Left cardiac atrium (tissue), 4 donors: ENCODE results near the gene CAV3. TPM values are rescaled to one million over a fixed set of nuclear protein-coding genes. Genes with fewer than 3 reads are reported as not detected.

Experiments
- ATAC-seq, 2 donors: fragments of 200-7000 bp; cut with Tn5 transposase; one replicate each; pipeline ENCODE4 v1.9.1; 2020; ENCODE audit warnings: mild to moderate bottlenecking in 2 of 2, moderate library complexity in 2 of 2
- DNase-seq: peaks from one replicate; pipeline ENCODE4 v3.0.0-alpha.2; 2020
- intact Hi-C, 2 donors: fragments of 100-400 bp; cut with DNase I; formaldehyde crosslinking; loops; one replicate each; pipeline versions ENCODE4 v1.14.1 to v1.15.1; 2022 to 2023
- total RNA-seq, 2 donors: library from RNA; stranded (reverse); fragmentation: NEBNext Ultra II Directional; extraction: Animal tissue kit (Norgen Biotek cat#: 25700); gene quantifications; one replicate each; pipeline ENCODE4 v1.2.1, GENCODE V29; 2021
- donor health status: DM: no; HTN: yes; CAD: no.
- donor health status: DM: no; HTN: yes; CAD: no; lungs with severe emphysema.
- donor health status: DM: yes; HTN: yes; CAD: no.
- donor health status: Dilated cardiomyopathy.

The CAV3 gene
- total RNA-seq, 2 donors from 2014 or later: 17.6 to 20.4 TPM

DNA sequence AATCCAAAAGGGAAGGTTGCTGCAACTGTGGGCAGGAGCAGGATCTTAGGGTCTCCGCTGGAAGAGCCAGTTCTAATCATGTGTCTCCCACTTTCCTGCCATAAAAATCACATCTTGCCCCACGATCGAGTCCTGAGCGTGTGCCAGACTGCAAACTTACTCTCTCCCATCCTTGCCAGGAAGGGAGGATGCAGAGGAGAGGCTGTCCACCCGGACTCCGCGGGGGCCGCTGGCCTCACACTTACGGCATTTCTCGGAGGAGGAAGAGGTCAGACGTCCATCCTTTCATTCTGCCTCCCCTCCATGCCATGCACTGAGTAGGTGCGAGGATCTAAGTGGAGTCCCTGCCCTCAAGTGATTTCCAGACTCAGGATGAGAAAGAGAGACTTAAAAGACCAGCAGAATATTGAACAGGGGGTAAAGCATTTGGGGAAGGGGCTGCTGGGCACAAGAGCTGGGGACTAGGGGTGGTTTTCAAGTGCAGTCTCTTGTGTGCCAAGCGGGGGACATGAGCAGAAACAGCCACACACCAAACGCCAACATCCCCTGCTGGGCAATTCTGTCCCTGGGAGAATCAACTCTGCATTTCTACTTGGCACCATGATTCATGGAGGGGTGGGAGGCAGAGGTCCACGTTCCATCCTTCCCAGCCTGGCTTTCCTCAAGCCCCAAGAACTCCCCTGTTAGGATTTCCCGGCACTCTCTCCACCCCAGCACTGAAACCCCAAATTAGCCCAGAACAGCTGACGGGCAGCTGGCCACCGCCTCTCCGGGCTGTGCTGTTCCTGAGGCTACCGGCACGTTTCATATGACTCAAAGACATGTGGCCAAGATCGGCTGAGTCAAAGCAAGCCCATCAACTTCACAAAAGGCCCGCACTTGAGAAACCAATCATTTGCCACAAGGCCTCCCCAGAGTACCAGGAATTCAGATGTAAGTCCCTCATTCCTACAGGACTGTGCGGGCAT is 24.2 kb downstream of the CAV3 start:
- DNase-seq (no peak), ATAC-seq (no peak)
- intact Hi-C loops: no loop called here

DNA sequence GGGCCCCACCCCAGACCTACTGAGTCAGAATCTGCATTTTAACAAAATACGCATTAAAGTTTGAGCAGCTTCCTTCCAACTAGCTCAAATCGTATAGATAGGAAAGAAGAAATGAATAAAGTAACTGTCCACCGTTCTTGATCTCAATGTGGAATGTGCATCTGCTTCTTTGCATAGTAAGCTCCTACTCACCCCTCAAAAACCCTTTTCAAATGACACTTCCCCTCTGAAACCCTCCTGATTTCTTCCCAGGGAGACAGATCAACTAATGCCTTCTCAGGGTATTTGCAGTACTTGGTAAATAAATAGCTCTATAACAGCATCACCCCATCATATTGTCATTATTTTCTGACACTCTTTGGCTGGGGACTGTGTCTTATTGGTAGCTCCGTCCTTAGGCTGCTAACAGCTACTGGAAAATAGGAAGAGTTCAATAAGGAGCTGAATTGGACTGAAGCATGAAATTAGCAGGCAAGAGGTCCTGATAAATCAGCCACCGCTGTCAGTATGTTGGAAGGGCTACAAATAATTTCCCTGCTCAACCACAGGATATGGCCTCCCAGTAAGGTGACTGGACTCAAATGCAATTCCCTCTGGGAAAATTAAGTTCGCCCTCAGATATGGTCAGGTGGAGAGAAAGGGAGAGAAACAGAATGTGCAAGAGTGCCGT is 25.6 kb downstream of the CAV3 start:
- intact Hi-C loops: no loop called here
- no peak for DNase-seq
- ATAC-seq: no peak

DNA sequence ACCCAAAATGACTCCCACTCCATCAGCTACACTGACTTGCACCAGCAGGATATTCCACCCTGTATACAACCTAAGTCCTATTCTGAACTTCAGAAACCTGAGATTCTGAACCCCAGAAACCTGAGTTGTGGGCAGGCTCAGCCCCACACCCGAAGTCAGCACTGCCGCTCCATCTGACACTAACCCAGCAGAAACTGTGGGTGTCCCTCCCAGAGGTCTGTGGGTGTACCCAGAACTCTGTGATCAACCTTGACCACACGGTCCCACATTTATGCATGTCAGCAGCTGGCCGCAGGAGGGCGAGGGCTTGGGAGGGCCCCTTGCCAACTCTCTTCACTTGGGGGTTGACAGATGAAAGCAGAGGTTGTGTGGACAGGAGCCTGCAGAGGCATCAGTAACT is 26.5 kb downstream of the CAV3 start:
- intact Hi-C loops: no loop called here
- DNase-seq (no peak), ATAC-seq (no peak)

DNA sequence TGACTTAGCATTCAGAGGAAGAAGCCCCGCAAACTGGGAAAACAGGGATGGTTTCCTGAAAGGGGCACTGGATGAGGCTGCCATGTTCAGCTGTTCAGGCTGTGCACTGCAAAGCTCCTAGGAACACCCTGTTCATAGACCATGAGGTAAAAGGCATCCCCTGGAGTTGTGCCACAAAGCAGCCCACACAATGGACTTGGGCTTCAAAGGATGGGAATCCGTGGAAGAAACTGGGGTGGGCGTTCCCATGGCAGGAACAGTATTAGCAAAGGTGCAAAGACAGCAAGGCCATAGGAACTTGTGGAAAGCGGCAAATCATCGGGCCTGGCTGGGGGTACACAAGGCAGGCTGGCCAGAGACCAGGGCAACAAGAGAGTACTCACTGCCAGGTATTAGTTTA is 26.9 kb downstream of the CAV3 start:
- DNase-seq (no peak), ATAC-seq (no peak)
- intact Hi-C loops: no loop called here

DNA sequence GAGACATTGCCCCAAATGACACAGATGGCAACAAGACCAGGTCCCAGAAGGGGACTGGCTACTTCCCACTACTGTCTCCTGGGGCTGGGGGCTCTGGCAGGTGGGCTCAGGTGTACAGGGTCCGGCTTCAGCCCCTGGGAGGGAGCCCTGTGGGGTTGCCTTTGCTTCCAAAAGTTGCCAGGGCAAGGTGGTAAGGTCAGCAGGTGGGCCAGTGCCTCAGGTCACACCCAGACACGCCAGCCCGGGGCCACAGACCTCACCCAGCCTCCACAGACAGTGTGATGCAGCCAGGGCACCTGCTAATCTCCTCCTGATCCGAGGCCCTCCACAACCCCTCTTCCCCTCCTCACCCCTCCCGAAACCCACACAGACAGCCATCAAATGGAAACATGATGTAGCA is 28.3 kb downstream of the CAV3 start:
- intact Hi-C loops: no loop called here
- no peak for ATAC-seq
- DNase-seq: no peak

DNA sequence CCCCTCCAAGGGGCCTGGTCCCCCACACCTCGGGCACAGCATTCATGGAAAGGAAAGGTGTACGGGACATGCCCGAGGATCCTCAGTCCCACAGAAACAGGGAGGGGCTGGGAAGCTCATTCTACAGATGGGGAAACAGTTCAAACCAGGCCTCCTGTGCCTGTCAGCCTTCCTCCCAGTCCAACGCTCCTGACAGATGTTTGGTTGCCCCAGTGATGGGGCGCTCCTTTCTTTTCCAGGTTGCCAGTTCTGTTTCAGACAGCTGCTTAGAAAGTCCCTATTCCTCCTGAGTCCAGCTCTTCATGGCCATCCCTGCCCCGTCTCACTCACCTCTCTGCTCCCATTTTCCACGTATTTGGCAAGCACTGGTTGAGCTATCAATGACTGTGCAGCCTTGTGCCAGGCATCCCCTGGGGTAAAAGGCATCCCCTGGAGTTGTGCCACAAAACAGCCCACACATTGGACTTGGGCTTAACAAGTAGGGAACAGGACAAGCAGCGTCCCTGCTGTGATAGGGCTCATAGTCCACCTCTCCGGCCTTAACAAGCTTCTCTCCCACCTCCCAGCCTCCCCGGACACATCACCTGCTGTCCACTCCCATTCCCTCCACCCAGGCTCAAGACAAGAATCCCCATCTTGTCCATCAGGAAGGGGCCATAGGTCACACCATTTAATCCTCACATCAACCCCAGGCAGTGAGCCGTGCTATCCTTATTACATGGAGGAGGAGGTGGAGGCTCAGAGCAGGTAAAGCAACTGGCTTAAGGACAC is 29.2 kb downstream of the CAV3 start:
- no peak for DNase-seq
- intact Hi-C loops: no loop called here
- peak in 1 of 2 donors; percentile 10 for ATAC-seq

DNA sequence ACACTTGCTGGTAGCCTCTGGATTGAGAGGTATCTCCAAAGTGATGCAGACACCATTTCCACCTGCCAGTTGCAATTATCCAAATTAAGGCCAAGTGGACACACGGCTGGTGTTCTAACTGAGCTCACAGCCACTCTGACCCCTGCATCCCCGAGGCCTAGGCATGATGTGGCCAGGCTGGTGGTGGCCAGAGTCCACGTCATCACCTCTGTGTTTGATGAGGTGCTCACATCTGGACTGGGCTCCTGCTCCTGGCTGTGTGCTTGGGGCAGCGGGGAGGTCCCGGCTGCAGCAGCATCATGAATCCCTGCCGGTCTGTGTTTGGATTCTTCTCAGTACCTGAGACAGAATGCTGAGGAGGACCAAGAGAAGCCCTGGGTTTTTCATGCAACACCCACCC is 30.9 kb downstream of the CAV3 start:
- no peak for DNase-seq
- intact Hi-C loops: no loop called here
- no peak for ATAC-seq

DNA sequence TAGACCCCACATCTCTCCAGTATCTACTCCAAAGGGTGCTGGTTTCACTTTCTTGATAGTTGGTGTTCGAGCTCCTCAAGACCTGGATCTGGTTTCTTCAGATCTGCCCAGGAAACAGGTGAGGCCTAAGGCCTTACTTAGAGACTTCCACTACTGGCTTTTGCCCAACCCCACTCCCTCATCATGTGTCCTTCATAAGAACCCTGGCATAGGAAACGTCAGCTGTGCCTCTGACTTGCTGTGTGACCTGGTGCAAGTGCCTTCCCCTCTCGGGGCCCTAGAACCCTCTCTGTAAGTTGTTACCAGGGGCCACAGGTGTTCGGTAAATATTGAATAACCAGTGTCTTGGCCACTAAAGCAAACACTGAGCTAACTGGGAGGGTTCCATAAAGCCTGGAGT is 31.9 kb downstream of the CAV3 start:
- DNase-seq (no peak), ATAC-seq (no peak)
- intact Hi-C loops: no loop called here

DNA sequence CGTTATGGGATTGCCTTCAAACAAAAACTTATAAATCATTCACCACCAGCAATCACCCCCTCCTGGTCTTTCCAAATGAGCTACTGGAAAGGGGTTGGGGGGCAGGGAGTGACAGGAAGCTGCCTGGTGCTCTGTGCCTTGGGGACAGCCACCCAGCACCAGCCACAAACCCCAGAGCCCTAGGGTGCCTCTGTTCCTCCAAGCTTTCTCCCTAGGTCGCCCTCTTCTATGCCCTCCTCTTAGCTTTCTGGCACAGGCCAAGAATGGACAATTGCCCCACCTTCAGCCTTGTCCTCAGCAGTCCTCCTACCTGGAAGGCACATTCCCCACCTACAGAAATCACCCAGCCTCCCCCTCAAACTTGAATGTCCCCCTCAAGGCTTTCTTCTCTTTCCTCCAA is 32.5 kb downstream of the CAV3 start:
- DNase-seq: no peak
- intact Hi-C loops: no loop called here
- no peak for ATAC-seq

DNA sequence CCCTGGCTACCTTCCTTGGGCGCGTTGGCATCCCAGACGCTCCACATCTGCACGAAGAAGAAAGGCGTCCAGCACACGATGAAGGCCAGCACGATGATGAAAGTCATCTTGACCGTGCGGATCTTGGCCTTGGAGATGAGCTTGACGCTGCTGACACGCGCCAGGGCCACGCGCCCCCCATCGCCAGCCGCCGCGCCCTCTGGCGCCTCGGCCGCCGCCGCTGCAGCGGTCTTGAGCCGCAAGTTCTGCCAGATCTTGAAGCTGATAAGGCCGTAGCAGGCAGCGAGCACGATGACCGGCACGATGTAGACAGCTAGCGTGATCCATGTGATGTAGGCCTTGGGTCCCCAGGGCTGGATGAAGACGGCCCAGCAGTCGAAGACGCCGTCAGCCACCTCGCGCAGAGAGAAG is 33.7 kb downstream of the CAV3 start:
- DNase-seq (no peak), ATAC-seq (no peak)
- intact Hi-C loops: no loop called here

DNA sequence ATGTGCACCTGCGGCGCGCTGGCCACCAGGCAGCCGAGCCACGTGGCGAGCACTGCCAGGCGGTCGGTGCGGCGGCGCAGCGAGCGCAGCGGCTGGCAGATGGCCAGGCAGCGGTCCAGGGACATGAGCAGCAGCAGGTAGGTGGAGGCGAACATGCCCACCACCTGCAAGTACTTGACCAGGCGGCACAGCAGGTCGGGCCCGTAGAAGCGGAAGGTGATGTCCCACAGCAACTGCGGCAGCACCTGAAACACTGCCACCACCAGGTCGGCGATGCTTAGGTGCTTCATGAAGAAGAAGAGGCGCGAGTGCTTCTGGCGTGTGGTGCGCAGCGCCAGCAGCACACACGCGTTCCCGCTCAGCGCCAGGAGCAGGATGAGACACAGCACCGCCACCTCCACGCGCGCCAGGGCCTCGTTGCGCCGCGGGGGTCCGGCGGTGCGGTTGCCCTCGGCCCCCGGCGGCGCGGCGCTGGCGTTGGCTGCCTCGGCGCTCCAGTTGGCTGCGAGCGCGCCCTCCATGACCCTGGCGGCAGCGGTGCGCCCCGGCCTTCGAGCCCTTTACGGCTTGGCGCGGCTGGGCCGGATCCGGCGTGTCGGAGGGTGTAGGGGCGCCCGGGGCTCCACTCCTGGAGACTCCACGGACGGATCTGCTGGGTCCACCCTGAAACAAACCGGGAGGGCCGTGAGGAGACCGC is 34.2 kb downstream of the CAV3 start:
- ATAC-seq (peak in 1 of 2 donors; percentile 43), DNase-seq (no peak)
- intact Hi-C loops: no loop called here

DNA sequence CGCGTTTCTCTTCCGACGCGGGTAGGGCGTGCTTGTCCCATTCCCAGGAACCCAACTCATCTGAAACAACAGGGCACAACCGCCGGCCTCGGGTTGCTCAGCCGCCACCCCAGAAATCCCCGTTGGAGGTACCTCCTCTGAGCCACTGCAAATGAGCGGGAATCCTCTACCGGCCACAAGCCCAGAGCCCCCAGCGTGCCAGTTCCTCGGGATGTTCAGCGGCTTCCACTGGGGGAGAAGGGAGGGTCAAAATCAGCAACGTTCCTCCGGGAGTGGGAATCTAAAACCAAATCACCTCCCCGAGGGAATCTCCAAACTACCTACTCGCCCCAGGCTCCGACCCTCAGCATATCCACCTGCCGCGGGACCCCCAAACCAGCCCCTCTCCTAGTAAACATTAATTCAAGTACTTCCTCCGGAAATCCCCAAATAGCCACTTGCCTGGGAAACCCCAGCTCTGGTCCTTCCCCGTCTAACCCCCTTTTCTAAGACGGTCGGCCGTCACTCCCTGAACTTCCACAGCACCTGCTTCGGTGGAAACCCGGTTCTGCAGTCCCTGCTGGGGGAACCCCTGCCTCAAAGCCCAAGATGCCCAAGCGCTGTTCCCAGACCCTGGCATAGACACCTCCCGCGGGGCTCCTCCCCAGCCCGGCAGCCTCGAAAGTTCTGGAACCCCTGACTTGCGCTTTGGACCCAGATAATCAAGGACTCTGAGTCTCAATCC is 34.9 kb downstream of the CAV3 start:
- ATAC-seq (no peak), DNase-seq (no peak)
- intact Hi-C loops: no loop called here

DNA sequence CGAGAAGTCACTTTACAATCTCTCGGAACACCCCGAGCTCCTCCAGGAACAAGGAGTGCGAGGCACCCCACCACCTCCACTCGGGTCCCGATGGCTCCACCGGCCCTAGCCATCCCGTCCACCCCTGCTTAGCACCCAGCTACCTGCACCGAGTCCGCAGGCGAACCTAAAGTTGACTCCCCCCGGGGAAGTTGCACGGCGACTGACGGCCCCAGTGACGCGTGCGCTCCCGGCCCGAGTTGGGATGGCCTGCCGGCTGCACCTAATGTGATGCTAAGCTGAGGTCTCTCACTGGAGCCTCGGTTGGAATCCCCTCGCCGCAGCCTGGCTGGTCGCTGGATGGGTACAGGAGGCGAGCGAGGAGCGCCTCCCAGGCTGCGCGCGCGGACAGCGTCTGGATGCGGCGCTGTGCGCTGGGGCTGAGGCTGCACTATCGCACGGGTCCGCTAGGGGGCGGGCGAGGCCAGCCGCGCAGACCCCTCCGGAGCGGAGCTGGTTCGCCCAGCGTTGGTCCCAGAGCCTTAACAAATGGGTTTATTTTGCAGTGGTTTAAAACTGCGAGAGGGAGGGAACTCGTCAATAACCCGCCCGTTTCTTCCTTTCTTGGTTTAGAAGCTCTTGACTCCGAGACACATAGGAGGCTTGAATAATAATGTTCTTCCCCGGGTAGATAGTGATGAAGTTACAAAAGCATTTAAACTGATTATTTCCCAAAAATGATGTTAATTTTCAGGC is 35.7 kb downstream of the CAV3 start, which contains the start of gene OXTR:
Gene OXTR (minus strand): TSS at position 526 of the 735 bp plus-strand sequence. CDS start 1,426 bp downstream, outside the sequence.
- ATAC-seq: peak; percentile 95 to 97
- DNase-seq: peak; percentile 59
- intact Hi-C loops: no loop called here

DNA sequence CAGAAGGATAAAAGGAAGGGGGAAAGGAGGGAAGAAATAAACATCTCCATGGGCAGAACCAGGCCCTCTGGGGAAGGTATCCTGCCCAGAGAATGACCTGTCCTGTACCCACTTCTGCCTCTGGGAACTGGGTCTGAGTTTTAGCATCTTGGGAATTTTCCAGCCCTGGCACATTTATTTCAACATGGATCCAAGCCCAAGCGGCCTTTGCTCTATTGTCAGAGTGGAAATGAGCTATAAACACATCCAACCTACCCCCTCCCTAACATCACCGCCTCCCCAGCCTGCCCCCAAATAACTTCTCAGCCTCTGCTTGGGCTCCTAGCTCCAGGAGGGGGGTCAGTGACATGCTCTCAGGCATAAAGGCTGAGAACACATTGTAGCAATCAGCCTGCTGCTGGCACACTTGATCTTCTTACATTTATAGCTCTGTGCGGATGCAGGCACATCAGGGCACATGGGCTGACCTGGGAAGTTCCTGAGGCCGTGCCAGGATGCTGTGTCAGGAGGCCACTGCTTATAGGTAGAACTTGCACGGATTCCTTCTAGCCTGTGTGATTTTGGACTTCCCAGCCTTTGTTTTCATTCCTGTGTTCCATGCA is 40.4 kb downstream of the CAV3 start:
- intact Hi-C loops: no loop called here
- DNase-seq: no peak
- no peak for ATAC-seq

DNA sequence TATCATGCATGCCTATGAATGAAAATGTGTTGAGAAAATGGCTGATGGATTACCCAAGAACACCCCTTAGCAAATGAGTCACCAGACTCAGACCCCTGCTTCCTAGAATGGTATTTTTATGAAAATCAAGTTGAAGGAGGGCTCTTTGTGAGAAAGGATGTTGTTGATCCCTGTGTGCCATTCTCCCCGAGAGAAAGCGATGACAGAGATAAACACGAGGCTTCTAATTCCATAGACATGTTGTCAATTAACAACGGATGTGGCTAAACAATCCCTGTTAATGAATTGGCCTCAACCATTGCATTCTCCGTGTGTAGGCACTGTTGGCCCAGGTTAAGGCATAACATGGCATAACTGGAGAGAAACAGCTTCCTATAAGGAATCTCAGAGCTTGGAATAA is 41.6 kb downstream of the CAV3 start:
- ATAC-seq (no peak), DNase-seq (no peak)
- intact Hi-C loops: no loop called here

DNA sequence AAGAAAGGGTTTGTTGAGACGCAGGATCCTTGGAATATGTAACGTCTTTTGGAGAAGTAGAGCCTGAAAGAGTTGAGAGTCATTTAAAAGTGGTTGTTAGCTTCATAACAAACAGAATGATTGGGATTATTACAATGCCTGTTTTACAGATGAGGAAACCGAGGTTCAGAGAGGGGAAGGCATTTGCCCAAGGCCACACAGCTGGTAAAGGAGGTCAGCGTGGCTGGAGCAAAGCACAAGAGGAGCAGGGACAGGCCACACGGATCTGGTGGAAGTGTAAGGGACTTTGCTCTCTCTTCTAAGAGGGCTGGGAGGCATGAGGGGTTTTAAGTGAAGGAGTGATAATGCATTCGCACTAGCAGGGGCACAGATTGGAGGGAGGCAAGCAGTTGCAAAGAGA is 42.0 kb downstream of the CAV3 start:
- intact Hi-C loops: no loop called here
- DNase-seq: no peak
- no peak for ATAC-seq

DNA sequence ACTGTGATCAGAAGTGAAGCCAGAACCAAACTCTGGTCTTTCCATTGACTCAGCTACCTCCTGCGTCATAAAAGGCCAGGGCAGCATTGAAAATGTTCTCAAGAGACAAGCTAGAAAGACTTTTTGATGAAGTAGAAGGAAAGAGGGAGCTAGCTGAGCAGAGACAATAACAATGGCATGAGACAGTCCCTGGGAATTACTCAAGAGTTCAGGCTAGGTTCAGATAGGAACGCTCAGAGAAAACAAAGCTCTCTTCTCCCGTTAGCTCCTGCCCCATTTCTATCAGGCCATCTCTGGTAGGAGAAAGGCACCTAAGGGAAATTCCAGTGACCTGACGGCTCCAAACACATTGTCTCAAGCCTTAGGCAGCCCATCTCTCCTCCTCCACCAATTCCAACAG is 42.8 kb downstream of the CAV3 start:
- intact Hi-C loops: no loop called here
- DNase-seq (no peak), ATAC-seq (no peak)
